ENCODE measurements around the gene FOXJ3. TPM values are rescaled to one million over a fixed set of nuclear protein-coding genes. Genes with fewer than 3 reads are reported as not detected.

Gene FOXJ3
- polyA plus RNA-seq, 1 of the 3 experiments (the other 2 are of a cell fraction), result 16.0 TPM

DNA sequence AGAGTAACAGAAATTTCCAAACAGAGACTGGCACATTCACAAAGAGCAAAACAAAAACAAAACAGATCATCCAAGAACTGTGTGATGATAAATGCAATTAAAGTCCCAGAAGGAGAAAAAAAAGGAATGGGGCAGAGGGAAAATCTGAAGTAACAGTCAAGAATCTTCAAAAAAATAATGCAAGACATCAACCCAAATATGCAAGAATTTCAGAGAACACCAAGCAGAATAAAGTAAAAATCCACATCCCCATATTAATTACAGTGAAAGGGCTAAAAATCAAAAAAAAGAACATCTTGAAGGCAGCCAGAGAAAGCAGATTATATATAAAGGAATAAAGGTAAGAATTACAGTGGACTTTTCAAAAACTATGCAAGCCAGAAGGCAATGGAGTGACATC is 67.1 kb downstream of the FOXJ3 start (continued):
- no peak for TF ChIP-seq NFIC (IDR thresholded peaks at IDR 0.05; ENCODE audit: borderline replicate concordance)

DNA sequence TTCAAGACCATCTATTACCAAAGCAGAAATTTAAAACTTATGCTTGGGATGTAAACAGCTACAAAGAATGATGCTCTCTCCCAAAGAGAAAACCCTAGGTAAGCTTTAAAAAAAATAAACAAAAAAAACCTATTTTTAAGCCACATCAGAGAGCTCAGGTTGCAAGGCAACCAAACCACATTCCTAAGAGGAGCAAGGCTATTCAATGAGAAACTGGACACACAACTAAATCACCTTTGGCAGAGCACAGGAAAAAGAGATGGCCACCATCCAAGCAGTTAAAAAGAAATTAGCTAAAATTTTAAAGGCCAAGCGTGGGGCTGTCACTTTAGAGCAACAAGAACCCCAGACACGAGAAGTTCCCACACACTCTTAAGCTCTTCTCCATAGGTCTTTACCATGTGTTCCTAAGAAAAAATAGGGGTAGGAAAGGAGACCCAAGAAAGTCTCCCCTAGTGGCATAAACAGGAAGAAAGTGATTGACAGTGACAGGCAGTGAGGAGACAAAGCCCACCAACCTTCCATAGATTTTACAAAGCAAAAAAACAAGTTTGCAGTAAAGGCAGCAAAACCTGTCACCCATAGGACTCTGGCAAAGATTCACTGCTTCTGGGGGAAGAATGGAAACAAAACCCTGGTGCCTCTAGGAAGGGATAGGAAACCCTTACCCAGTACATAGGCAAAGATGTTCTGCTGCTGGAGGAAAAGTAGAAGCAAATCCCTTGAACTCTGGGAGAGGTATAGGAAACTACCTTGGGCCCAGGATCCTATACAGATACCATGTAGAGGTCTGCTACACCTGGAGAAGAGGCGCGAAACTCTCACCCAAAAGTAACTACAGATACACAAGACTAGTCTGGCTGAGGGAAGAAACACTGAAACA is 68.5 kb downstream of the FOXJ3 start:
- Histone ChIP-seq H3F3A (replicated peaks; ENCODE audit: insufficient read depth) (no peaks in the 10 kb centered on the region), H4K20me1 (ENCODE audit: insufficient read depth) (peaks cover 11% of the 10 kb centered on the region; the same call in 1 of the 2 replicates), H2AFZ (ENCODE audit: low read depth) (no peak overlapping the region), H3K4me1 (ENCODE audit: control insufficient read depth in 1 of 2, insufficient read depth in 2 of 2, low read depth in 1 of 2, low read length in 1 of 2) (no peaks in the 10 kb centered on the region; a peak in 2 of 4 replicates), H3K4me3 (ENCODE audit: low read depth in 2 of 2, low read length in 1 of 2) (no peak overlapping the region), H3K36me3 (replicated peaks in 1 of 2; ENCODE audit: control insufficient read depth in 1 of 2, insufficient read depth in 2 of 2, low read length in 1 of 2) (peaks cover 33 to 56% of the 10 kb centered on the region in 2 experiments), H3K79me2 (ENCODE audit: insufficient read depth) (peaks cover 87% of the 10 kb centered on the region), H3K9ac (no peak overlapping the region), H3K4me2 (no peak overlapping the region), H3K9me3 (no peaks in the 10 kb centered on the region), H3K9me2 (no peaks in the 10 kb centered on the region), H3K27ac (ENCODE audit: low read depth in 2 of 2, low read length in 1 of 2) (no peak overlapping the region), H3K27me3 (ENCODE audit: insufficient read depth) (no peaks in the 10 kb centered on the region)
- WGBS (ENCODE audit: low lambda C conversion rate), result 92% methylated on average over 4 of the region's 4 CpGs
- DNase-seq, result no peak
- ChIA-PET CTCF (interaction anchor here (0.5 to 1.1 kb wide), 3 partner anchors 8 to 1815 kb away, joined by 3 read pairs; no protein-coding TSS in a partner anchor), POLR2A (no interaction called here)
- TF ChIP-seq RXRA (IDR thresholded peaks at IDR 0.05; ENCODE audit: borderline replicate concordance, low read depth) (no peak), TAF1 (IDR thresholded peaks at IDR 0.05; ENCODE audit: borderline replicate concordance, low read depth, low read length) (no peak), FOSL2 (IDR thresholded peaks at IDR 0.05; ENCODE audit: borderline replicate concordance, low read depth) (no peak), TEAD4 (IDR thresholded peaks at IDR 0.05; ENCODE audit: borderline replicate concordance, insufficient read depth) (no peak), RFX5 (IDR thresholded peaks at IDR 0.05; ENCODE audit: low read length) (no peak), JUND (IDR thresholded peaks at IDR 0.05) (no peak), SIN3A (IDR thresholded peaks at IDR 0.05; ENCODE audit: borderline replicate concordance, low read depth, low read length) (no peak), RCOR1 (IDR thresholded peaks at IDR 0.05; ENCODE audit: low read length) (no peak), RAD21 (IDR thresholded peaks at IDR 0.05; ENCODE audit: low read length) (no peak), YY1 (IDR thresholded peaks at IDR 0.05; ENCODE audit: low read depth) (no peak), NRF1 (IDR thresholded peaks at IDR 0.05; ENCODE audit: low read depth, low read length) (no peak), GABPA (IDR thresholded peaks at IDR 0.05; ENCODE audit: low read depth) (no peak)
- TF ChIP-seq, protein P1, sequence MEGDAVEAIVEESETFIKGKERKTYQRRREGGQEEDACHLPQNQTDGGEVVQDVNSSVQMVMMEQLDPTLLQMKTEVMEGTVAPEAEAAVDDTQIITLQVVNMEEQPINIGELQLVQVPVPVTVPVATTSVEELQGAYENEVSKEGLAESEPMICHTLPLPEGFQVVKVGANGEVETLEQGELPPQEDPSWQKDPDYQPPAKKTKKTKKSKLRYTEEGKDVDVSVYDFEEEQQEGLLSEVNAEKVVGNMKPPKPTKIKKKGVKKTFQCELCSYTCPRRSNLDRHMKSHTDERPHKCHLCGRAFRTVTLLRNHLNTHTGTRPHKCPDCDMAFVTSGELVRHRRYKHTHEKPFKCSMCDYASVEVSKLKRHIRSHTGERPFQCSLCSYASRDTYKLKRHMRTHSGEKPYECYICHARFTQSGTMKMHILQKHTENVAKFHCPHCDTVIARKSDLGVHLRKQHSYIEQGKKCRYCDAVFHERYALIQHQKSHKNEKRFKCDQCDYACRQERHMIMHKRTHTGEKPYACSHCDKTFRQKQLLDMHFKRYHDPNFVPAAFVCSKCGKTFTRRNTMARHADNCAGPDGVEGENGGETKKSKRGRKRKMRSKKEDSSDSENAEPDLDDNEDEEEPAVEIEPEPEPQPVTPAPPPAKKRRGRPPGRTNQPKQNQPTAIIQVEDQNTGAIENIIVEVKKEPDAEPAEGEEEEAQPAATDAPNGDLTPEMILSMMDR (IDR thresholded peaks at IDR 0.05), result no peak
- TF ChIP-seq, protein P2, sequence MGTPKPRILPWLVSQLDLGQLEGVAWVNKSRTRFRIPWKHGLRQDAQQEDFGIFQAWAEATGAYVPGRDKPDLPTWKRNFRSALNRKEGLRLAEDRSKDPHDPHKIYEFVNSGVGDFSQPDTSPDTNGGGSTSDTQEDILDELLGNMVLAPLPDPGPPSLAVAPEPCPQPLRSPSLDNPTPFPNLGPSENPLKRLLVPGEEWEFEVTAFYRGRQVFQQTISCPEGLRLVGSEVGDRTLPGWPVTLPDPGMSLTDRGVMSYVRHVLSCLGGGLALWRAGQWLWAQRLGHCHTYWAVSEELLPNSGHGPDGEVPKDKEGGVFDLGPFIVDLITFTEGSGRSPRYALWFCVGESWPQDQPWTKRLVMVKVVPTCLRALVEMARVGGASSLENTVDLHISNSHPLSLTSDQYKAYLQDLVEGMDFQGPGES (IDR thresholded peaks at IDR 0.05; ENCODE audit: low read depth, low read length), result no peak
- TF ChIP-seq, protein P3, sequence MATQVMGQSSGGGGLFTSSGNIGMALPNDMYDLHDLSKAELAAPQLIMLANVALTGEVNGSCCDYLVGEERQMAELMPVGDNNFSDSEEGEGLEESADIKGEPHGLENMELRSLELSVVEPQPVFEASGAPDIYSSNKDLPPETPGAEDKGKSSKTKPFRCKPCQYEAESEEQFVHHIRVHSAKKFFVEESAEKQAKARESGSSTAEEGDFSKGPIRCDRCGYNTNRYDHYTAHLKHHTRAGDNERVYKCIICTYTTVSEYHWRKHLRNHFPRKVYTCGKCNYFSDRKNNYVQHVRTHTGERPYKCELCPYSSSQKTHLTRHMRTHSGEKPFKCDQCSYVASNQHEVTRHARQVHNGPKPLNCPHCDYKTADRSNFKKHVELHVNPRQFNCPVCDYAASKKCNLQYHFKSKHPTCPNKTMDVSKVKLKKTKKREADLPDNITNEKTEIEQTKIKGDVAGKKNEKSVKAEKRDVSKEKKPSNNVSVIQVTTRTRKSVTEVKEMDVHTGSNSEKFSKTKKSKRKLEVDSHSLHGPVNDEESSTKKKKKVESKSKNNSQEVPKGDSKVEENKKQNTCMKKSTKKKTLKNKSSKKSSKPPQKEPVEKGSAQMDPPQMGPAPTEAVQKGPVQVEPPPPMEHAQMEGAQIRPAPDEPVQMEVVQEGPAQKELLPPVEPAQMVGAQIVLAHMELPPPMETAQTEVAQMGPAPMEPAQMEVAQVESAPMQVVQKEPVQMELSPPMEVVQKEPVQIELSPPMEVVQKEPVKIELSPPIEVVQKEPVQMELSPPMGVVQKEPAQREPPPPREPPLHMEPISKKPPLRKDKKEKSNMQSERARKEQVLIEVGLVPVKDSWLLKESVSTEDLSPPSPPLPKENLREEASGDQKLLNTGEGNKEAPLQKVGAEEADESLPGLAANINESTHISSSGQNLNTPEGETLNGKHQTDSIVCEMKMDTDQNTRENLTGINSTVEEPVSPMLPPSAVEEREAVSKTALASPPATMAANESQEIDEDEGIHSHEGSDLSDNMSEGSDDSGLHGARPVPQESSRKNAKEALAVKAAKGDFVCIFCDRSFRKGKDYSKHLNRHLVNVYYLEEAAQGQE (IDR thresholded peaks at IDR 0.05; ENCODE audit: low read depth, low read length), result no peak
- TF ChIP-seq, protein P4, sequence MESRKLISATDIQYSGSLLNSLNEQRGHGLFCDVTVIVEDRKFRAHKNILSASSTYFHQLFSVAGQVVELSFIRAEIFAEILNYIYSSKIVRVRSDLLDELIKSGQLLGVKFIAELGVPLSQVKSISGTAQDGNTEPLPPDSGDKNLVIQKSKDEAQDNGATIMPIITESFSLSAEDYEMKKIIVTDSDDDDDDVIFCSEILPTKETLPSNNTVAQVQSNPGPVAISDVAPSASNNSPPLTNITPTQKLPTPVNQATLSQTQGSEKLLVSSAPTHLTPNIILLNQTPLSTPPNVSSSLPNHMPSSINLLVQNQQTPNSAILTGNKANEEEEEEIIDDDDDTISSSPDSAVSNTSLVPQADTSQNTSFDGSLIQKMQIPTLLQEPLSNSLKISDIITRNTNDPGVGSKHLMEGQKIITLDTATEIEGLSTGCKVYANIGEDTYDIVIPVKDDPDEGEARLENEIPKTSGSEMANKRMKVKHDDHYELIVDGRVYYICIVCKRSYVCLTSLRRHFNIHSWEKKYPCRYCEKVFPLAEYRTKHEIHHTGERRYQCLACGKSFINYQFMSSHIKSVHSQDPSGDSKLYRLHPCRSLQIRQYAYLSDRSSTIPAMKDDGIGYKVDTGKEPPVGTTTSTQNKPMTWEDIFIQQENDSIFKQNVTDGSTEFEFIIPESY (IDR thresholded peaks at IDR 0.05; ENCODE audit: borderline replicate concordance, low read depth), result no peak
- TF ChIP-seq, protein P5, sequence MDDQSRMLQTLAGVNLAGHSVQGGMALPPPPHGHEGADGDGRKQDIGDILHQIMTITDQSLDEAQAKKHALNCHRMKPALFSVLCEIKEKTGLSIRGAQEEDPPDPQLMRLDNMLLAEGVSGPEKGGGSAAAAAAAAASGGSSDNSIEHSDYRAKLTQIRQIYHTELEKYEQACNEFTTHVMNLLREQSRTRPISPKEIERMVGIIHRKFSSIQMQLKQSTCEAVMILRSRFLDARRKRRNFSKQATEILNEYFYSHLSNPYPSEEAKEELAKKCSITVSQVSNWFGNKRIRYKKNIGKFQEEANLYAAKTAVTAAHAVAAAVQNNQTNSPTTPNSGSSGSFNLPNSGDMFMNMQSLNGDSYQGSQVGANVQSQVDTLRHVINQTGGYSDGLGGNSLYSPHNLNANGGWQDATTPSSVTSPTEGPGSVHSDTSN (IDR thresholded peaks at IDR 0.05), result no peak
